Calu3 (cell line): Measurements from ENCODE around the gene BCKDHB. TPM values are rescaled to one million over a fixed set of nuclear protein-coding genes. Genes with fewer than 3 reads are reported as not detected.

Experiments used
- BruUV-seq: library from RNA; stranded (reverse); fragments of 400-500 nt; replicated peaks from 2 replicates; lab custom pipeline; 2021; lab: Mats Ljungman, UMichigan
- CTCF ChIA-PET: fragments of 300-600 bp; sonication (Branson Sonifier 250); formaldehyde crosslinking; loops from one replicate; lab custom pipeline; 2022; ENCODE audit warnings: antibody characterized with exemption; lab: Charles Lee
- DNase-seq: peaks from one replicate; pipeline ENCODE4 v3.0.0; 2022
- H3K27ac Mint-ChIP-seq: one replicate; pipeline ENCODE4 v1.8.0; 2022; ENCODE audit warnings: mixed read lengths; ENCODE audit not compliant: unreplicated experiment
- H3K27me3 Mint-ChIP-seq: one replicate; pipeline ENCODE4 v1.8.0; 2022; ENCODE audit warnings: mixed read lengths; ENCODE audit not compliant: unreplicated experiment
- H3K36me3 Mint-ChIP-seq: one replicate; pipeline ENCODE4 v1.8.0; 2022; ENCODE audit warnings: mild to moderate bottlenecking, moderate library complexity, mixed read lengths; ENCODE audit not compliant: insufficient read depth, unreplicated experiment
- H3K4me1 Mint-ChIP-seq: one replicate; pipeline ENCODE4 v1.8.0; 2022; ENCODE audit warnings: mild to moderate bottlenecking, low read depth, mixed read lengths; ENCODE audit not compliant: unreplicated experiment
- H3K4me3 Mint-ChIP-seq: one replicate; pipeline ENCODE4 v1.8.0; 2022; ENCODE audit warnings: mild to moderate bottlenecking, low read depth, moderate library complexity, mixed read lengths; ENCODE audit not compliant: unreplicated experiment
- H3K9me3 Mint-ChIP-seq: one replicate; pipeline ENCODE4 v1.8.0; 2022; ENCODE audit warnings: low read depth, mixed read lengths; ENCODE audit not compliant: unreplicated experiment
- CTCF ChIP-seq: fragments of 200-600 bp; IDR thresholded peaks from one replicate; pipeline ENCODE4 v1.8.0; 2022; ENCODE audit warnings: antibody characterized with exemption; ENCODE audit not compliant: unreplicated experiment
- intact Hi-C: fragments of 100-400 bp; cut with micrococcal nuclease; formaldehyde crosslinking; loops from one replicate; pipeline ENCODE4 v1.10.0; 2022; ENCODE audit not compliant: unreplicated experiment
- total RNA-seq: library from RNA; stranded (reverse); gene quantifications from 2 replicates; pipeline ENCODE4 v1.2.3, GENCODE V29; 2022

Gene BCKDHB
- total RNA-seq, 1 experiment from 2014 or later = 24.9 TPM

DNA sequence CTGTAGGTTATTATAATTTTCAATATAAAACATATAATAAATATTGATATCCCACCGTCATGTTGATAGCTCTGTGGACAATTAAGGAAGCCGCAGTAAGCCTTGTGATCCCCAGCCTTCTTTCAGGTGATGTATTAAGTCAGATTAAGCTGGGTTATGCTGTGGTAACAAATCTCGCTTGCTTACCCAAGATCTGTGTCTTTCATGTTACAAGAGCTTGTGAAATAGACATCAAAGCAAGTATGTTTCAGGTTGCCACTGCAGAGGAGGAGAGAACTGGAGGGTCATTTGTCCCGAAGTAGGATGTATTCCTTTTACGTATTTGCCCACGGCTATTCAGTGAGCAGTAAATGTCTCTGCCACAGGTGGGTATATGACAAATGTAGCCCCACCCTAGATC is 17.8 kb upstream of the BCKDHB start:
- Mint-ChIP-seq H3K27ac (no peak overlapping the region), H3K4me1 (no peaks in the 10 kb centered on the region), H3K9me3 (no peaks in the 10 kb centered on the region), H3K4me3 (no peak overlapping the region), H3K36me3 (no peaks in the 10 kb centered on the region), H3K27me3 (no peaks in the 10 kb centered on the region)
- no peak for TF ChIP-seq CTCF
- CTCF ChIA-PET = no interaction called here
- no TSS peak for BruUV-seq
- intact Hi-C loops = no loop called here
- DNase-seq = no peak

- CTCF ChIA-PET = interaction anchor here (0.7 kb wide), 1 partner anchor 196 kb away, joined by 6 read pairs; no protein-coding TSS in a partner anchor
- H3K9me3 Mint-ChIP-seq = no peaks in the 10 kb centered on the region
- TF ChIP-seq CTCF = no peak
- H3K36me3 Mint-ChIP-seq = no peaks in the 10 kb centered on the region
- no peak for DNase-seq
- no TSS peak for BruUV-seq
- H3K4me1 Mint-ChIP-seq = no peaks in the 10 kb centered on the region
- H3K27me3 Mint-ChIP-seq = no peaks in the 10 kb centered on the region
- H3K4me3 Mint-ChIP-seq = no peak overlapping the region
- no peak overlapping the region for H3K27ac Mint-ChIP-seq
- intact Hi-C loops = loop anchor here (5.0 to 10.0 kb wide), 2 partner anchors 224 to 317 kb away; no protein-coding TSS in a partner anchor
These were observed 15.0 kb upstream of the BCKDHB start for GRCh38 chr6:80091506-80091905.

DNA sequence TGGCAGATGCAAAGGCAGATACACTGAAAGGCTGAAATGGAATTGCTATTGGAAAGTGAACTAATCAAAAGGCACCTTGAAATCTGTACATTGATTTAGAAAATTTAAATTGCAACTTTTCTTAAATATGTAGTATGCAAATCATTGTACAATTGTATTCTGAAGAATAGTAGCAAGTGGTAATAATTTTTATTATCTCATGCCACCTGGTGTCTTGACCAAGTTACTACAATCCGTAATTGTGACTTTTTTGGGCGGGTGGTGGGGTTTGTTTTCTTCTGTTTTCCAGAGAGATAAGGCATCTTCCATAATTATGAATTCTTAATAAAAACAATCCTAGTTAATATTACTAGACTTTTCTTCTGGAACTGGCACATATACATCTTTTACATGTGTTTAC is 12.5 kb upstream of the BCKDHB start:
- CTCF ChIA-PET = no interaction called here

DNA sequence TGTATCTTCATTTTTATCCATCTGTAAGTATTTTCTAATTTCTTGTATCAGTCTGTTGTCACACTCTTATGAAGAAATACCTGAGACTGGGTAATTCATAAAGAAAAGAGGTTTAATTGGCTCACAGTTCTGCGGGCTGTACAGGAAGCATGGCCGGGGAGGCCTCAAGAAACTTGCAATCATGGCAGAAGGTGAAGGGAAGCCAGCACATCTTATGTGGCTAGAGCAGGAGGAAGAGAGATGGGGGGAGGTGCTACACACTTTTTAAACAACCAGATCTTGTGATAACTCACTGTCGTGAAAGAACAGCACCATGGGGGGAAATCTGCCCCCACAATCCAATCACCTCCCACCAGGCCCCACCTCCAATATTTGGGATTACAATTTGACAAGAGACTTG is 10.9 kb upstream of the BCKDHB start:
- no peak overlapping the region for H3K27ac Mint-ChIP-seq
- H3K36me3 Mint-ChIP-seq = no peaks in the 10 kb centered on the region
- peaks cover 10% of the 10 kb centered on the region for H3K27me3 Mint-ChIP-seq
- no peak for TF ChIP-seq CTCF
- no peaks in the 10 kb centered on the region for H3K4me1 Mint-ChIP-seq
- H3K4me3 Mint-ChIP-seq = no peak overlapping the region
- BruUV-seq = no TSS peak
- CTCF ChIA-PET = no interaction called here
- DNase-seq = no peak
- intact Hi-C loops = loop anchor here (10.0 kb wide), 1 partner anchor 321 kb away; no protein-coding TSS in a partner anchor
- no peaks in the 10 kb centered on the region for H3K9me3 Mint-ChIP-seq

More for the DNA sequence above, 12.5 kb upstream of the BCKDHB start:
- no peaks in the 10 kb centered on the region for H3K9me3 Mint-ChIP-seq
- H3K4me3 Mint-ChIP-seq = no peak overlapping the region
- BruUV-seq = no TSS peak
- intact Hi-C loops = loop anchor here (1.0 to 10.0 kb wide), 3 partner anchors 145 to 319 kb away; no protein-coding TSS in a partner anchor
- H3K27ac Mint-ChIP-seq = no peak overlapping the region
- no peaks in the 10 kb centered on the region for H3K36me3 Mint-ChIP-seq
- no peaks in the 10 kb centered on the region for H3K4me1 Mint-ChIP-seq
- DNase-seq = peak; percentile 4
- peak; percentile 38 for TF ChIP-seq CTCF
- H3K27me3 Mint-ChIP-seq = no peaks in the 10 kb centered on the region
